HG03565 (cell line): Measurements from ENCODE around the gene NTRK3.

Experiments used
- ATAC-seq: cut with Tn5 transposase; IDR thresholded peaks from one replicate; pipeline ENCODE4 v1.9.1; 2021; ENCODE audit warnings: mild to moderate bottlenecking, moderate library complexity; ENCODE audit not compliant: unreplicated experiment

The NTRK3 gene

GRCh38 chr15:88256279-88257230 is at the start of gene NTRK3:
Gene NTRK3, minus strand, starts transcription at chr15:88256739. Its CDS starts 586 bp downstream, at chr15:88256153.
- no peak for ATAC-seq

- no peak for ATAC-seq
Observed at GRCh38 chr15:88303395-88303794, 46.9 kb upstream of the NTRK3 start.

- no peak for ATAC-seq
Observed at GRCh38 chr15:88302373-88302772, 45.8 kb upstream of the NTRK3 start.

GRCh38 chr15:88301311-88301710 is 44.8 kb upstream of the NTRK3 start:
- no peak for ATAC-seq

- no peak for ATAC-seq
Observed at GRCh38 chr15:88300861-88301260, 44.3 kb upstream of the NTRK3 start.

GRCh38 chr15:88300089-88300488 is 43.5 kb upstream of the NTRK3 start:
- no peak for ATAC-seq

- no peak for ATAC-seq
Observed at GRCh38 chr15:88299497-88299896, 43.0 kb upstream of the NTRK3 start.

- ATAC-seq, result no peak
Observed at GRCh38 chr15:88288661-88289060, 32.1 kb upstream of the NTRK3 start.

- ATAC-seq, result no peak
Observed at GRCh38 chr15:88288206-88288605, 31.7 kb upstream of the NTRK3 start.

GRCh38 chr15:88284318-88284998 is 27.9 kb upstream of the NTRK3 start:
- ATAC-seq, result no peak

GRCh38 chr15:88282614-88283013 is 26.1 kb upstream of the NTRK3 start:
- no peak for ATAC-seq

GRCh38 chr15:88276821-88277410 is 20.4 kb upstream of the NTRK3 start:
- ATAC-seq, result no peak

- no peak for ATAC-seq
Observed at GRCh38 chr15:88275804-88276203, 19.3 kb upstream of the NTRK3 start.

GRCh38 chr15:88274553-88275460 is 18.3 kb upstream of the NTRK3 start:
- ATAC-seq, result peak; percentile 57

- no peak for ATAC-seq
Observed at GRCh38 chr15:88272421-88272820, 15.9 kb upstream of the NTRK3 start.

- no peak for ATAC-seq
Observed at GRCh38 chr15:88269356-88270062, 13.0 kb upstream of the NTRK3 start.

- no peak for ATAC-seq
Observed at GRCh38 chr15:88267720-88268119, 11.2 kb upstream of the NTRK3 start.

- no peak for ATAC-seq
Observed at GRCh38 chr15:88266170-88266569, 9.6 kb upstream of the NTRK3 start.

GRCh38 chr15:88264622-88265021 is 8.1 kb upstream of the NTRK3 start:
- ATAC-seq, result no peak

GRCh38 chr15:88262064-88262463 is 5.5 kb upstream of the NTRK3 start:
- ATAC-seq, result no peak
